ENCODE results near the gene HBEGF.
A peak's percentile ranks its signal among the peaks of the same experiment; 100 is the strongest.

Gene HBEGF

GRCh38 chr5:140346348-140347221, at the start of gene HBEGF:
TSS of gene HBEGF (minus strand) at chr5:140346603. CDS start at chr5:140346328, 275 bp downstream.
- peak within 1 kb of the TSS; percentile 65 for H3K4me3 ChIP-seq (ENCODE audit: low read depth, low read length)
- peaks cover 12% of the 10 kb centered on the region for H3K27me3 ChIP-seq (ENCODE audit: control insufficient read depth, insufficient read depth, low read length)
- no peaks in the 10 kb centered on the region for H3K36me3 ChIP-seq (ENCODE audit: control insufficient read depth, insufficient read depth, low read length)
- no peaks in the 10 kb centered on the region for H3K9me3 ChIP-seq (ENCODE audit: control insufficient read depth, insufficient read depth, low read length)
- H3K4me1 ChIP-seq (ENCODE audit: control insufficient read depth, insufficient read depth, low read length) = peaks cover 10% of the 10 kb centered on the region
- peak within 1 kb of the TSS; percentile 39 for H3K9ac ChIP-seq (ENCODE audit: low read depth, low read length)

GRCh38 chr5:140393738-140394137, 47.3 kb upstream of the HBEGF start:
- H3K36me3 ChIP-seq (ENCODE audit: control insufficient read depth, insufficient read depth, low read length) = no peaks in the 10 kb centered on the region
- H3K4me1 ChIP-seq (ENCODE audit: control insufficient read depth, insufficient read depth, low read length) = peaks cover 7% of the 10 kb centered on the region
- H3K4me3 ChIP-seq (ENCODE audit: low read depth, low read length) = no peak overlapping the region
- no peaks in the 10 kb centered on the region for H3K27me3 ChIP-seq (ENCODE audit: control insufficient read depth, insufficient read depth, low read length)
- no peak overlapping the region for H3K9ac ChIP-seq (ENCODE audit: low read depth, low read length)
- H3K9me3 ChIP-seq (ENCODE audit: control insufficient read depth, insufficient read depth, low read length) = no peaks in the 10 kb centered on the region

- Histone ChIP-seq H3K36me3 (ENCODE audit: control insufficient read depth, insufficient read depth, low read length) (no peaks in the 10 kb centered on the region), H3K9ac (ENCODE audit: low read depth, low read length) (no peak overlapping the region), H3K4me1 (ENCODE audit: control insufficient read depth, insufficient read depth, low read length) (no peaks in the 10 kb centered on the region), H3K4me3 (ENCODE audit: low read depth, low read length) (no peak overlapping the region), H3K27me3 (ENCODE audit: control insufficient read depth, insufficient read depth, low read length) (no peaks in the 10 kb centered on the region), H3K9me3 (ENCODE audit: control insufficient read depth, insufficient read depth, low read length) (no peaks in the 10 kb centered on the region)
Observed at GRCh38 chr5:140391732-140392131, 45.3 kb upstream of the HBEGF start.

- Histone ChIP-seq H3K9ac (ENCODE audit: low read depth, low read length) (no peak overlapping the region), H3K36me3 (ENCODE audit: control insufficient read depth, insufficient read depth, low read length) (no peaks in the 10 kb centered on the region), H3K4me1 (ENCODE audit: control insufficient read depth, insufficient read depth, low read length) (no peaks in the 10 kb centered on the region), H3K4me3 (ENCODE audit: low read depth, low read length) (no peak overlapping the region), H3K27me3 (ENCODE audit: control insufficient read depth, insufficient read depth, low read length) (no peaks in the 10 kb centered on the region), H3K9me3 (ENCODE audit: control insufficient read depth, insufficient read depth, low read length) (no peaks in the 10 kb centered on the region)
Observed at GRCh38 chr5:140391312-140391711, 44.9 kb upstream of the HBEGF start.

- H3K9ac ChIP-seq (ENCODE audit: low read depth, low read length) = no peak overlapping the region
- no peaks in the 10 kb centered on the region for H3K9me3 ChIP-seq (ENCODE audit: control insufficient read depth, insufficient read depth, low read length)
- H3K4me3 ChIP-seq (ENCODE audit: low read depth, low read length) = no peak overlapping the region
- H3K4me1 ChIP-seq (ENCODE audit: control insufficient read depth, insufficient read depth, low read length) = no peaks in the 10 kb centered on the region
- H3K36me3 ChIP-seq (ENCODE audit: control insufficient read depth, insufficient read depth, low read length) = no peaks in the 10 kb centered on the region
- no peaks in the 10 kb centered on the region for H3K27me3 ChIP-seq (ENCODE audit: control insufficient read depth, insufficient read depth, low read length)
Observed at GRCh38 chr5:140388052-140388451, 41.6 kb upstream of the HBEGF start.

- no peaks in the 10 kb centered on the region for H3K4me1 ChIP-seq (ENCODE audit: control insufficient read depth, insufficient read depth, low read length)
- H3K4me3 ChIP-seq (ENCODE audit: low read depth, low read length) = no peak overlapping the region
- H3K27me3 ChIP-seq (ENCODE audit: control insufficient read depth, insufficient read depth, low read length) = no peaks in the 10 kb centered on the region
- H3K36me3 ChIP-seq (ENCODE audit: control insufficient read depth, insufficient read depth, low read length) = no peaks in the 10 kb centered on the region
- no peak overlapping the region for H3K9ac ChIP-seq (ENCODE audit: low read depth, low read length)
- no peaks in the 10 kb centered on the region for H3K9me3 ChIP-seq (ENCODE audit: control insufficient read depth, insufficient read depth, low read length)
Observed at GRCh38 chr5:140383300-140383699, 36.9 kb upstream of the HBEGF start.

GRCh38 chr5:140382866-140383265, 36.5 kb upstream of the HBEGF start:
- Histone ChIP-seq H3K4me1 (ENCODE audit: control insufficient read depth, insufficient read depth, low read length) (no peaks in the 10 kb centered on the region), H3K27me3 (ENCODE audit: control insufficient read depth, insufficient read depth, low read length) (no peaks in the 10 kb centered on the region), H3K9me3 (ENCODE audit: control insufficient read depth, insufficient read depth, low read length) (no peaks in the 10 kb centered on the region), H3K9ac (ENCODE audit: low read depth, low read length) (no peak overlapping the region), H3K4me3 (ENCODE audit: low read depth, low read length) (no peak overlapping the region), H3K36me3 (ENCODE audit: control insufficient read depth, insufficient read depth, low read length) (no peaks in the 10 kb centered on the region)

- Histone ChIP-seq H3K27me3 (ENCODE audit: control insufficient read depth, insufficient read depth, low read length) (no peaks in the 10 kb centered on the region), H3K36me3 (ENCODE audit: control insufficient read depth, insufficient read depth, low read length) (no peaks in the 10 kb centered on the region), H3K9me3 (ENCODE audit: control insufficient read depth, insufficient read depth, low read length) (no peaks in the 10 kb centered on the region), H3K4me1 (ENCODE audit: control insufficient read depth, insufficient read depth, low read length) (no peaks in the 10 kb centered on the region), H3K9ac (ENCODE audit: low read depth, low read length) (no peak overlapping the region), H3K4me3 (ENCODE audit: low read depth, low read length) (no peak overlapping the region)
Observed at GRCh38 chr5:140381972-140382371, 35.6 kb upstream of the HBEGF start.

GRCh38 chr5:140381351-140381750, 34.9 kb upstream of the HBEGF start:
- H3K27me3 ChIP-seq (ENCODE audit: control insufficient read depth, insufficient read depth, low read length) = no peaks in the 10 kb centered on the region
- H3K9ac ChIP-seq (ENCODE audit: low read depth, low read length) = no peak overlapping the region
- H3K36me3 ChIP-seq (ENCODE audit: control insufficient read depth, insufficient read depth, low read length) = no peaks in the 10 kb centered on the region
- H3K4me1 ChIP-seq (ENCODE audit: control insufficient read depth, insufficient read depth, low read length) = no peaks in the 10 kb centered on the region
- H3K4me3 ChIP-seq (ENCODE audit: low read depth, low read length) = no peak overlapping the region
- no peaks in the 10 kb centered on the region for H3K9me3 ChIP-seq (ENCODE audit: control insufficient read depth, insufficient read depth, low read length)

GRCh38 chr5:140372971-140373487, 26.6 kb upstream of the HBEGF start:
- peak overlapping the region; percentile 54 for H3K9ac ChIP-seq (ENCODE audit: low read depth, low read length)
- H3K27me3 ChIP-seq (ENCODE audit: control insufficient read depth, insufficient read depth, low read length) = no peaks in the 10 kb centered on the region
- no peaks in the 10 kb centered on the region for H3K9me3 ChIP-seq (ENCODE audit: control insufficient read depth, insufficient read depth, low read length)
- H3K4me3 ChIP-seq (ENCODE audit: low read depth, low read length) = no peak overlapping the region
- peaks cover 4% of the 10 kb centered on the region for H3K4me1 ChIP-seq (ENCODE audit: control insufficient read depth, insufficient read depth, low read length)
- no peaks in the 10 kb centered on the region for H3K36me3 ChIP-seq (ENCODE audit: control insufficient read depth, insufficient read depth, low read length)

- H3K9me3 ChIP-seq (ENCODE audit: control insufficient read depth, insufficient read depth, low read length) = no peaks in the 10 kb centered on the region
- no peaks in the 10 kb centered on the region for H3K36me3 ChIP-seq (ENCODE audit: control insufficient read depth, insufficient read depth, low read length)
- H3K4me1 ChIP-seq (ENCODE audit: control insufficient read depth, insufficient read depth, low read length) = peaks cover 4% of the 10 kb centered on the region
- H3K9ac ChIP-seq (ENCODE audit: low read depth, low read length) = no peak overlapping the region
- no peak overlapping the region for H3K4me3 ChIP-seq (ENCODE audit: low read depth, low read length)
- no peaks in the 10 kb centered on the region for H3K27me3 ChIP-seq (ENCODE audit: control insufficient read depth, insufficient read depth, low read length)
Observed at GRCh38 chr5:140371356-140372151, 25.2 kb upstream of the HBEGF start.

Measured in iPS-15b (cell line).